GM23338 (cell line): ENCODE data around the gene SNX21. TPM values are rescaled to one million over a fixed set of nuclear protein-coding genes. Genes with fewer than 3 reads are reported as not detected.

Experiments
- ATAC-seq: fragments of 200-7000 bp; cut with Tn5 transposase; 3 replicates; pipeline ENCODE4 v1.9.1; 2020
- DNase-seq: peaks from one replicate; pipeline ENCODE4 v3.0.0-alpha.2; 2015; ENCODE audit warnings: low spot score
- H2AFZ ChIP-seq: fragments of 200-600 bp; sonication (generic); 2 replicates; pipeline ENCODE4 v1.8.0; 2016; ENCODE audit warnings: antibody characterized with exemption, mild to moderate bottlenecking, moderate library complexity
- H3F3A ChIP-seq: fragments of 200-600 bp; sonication (generic); replicated peaks from 2 replicates; pipeline ENCODE4 v1.8.0; 2017; ENCODE audit warnings: antibody characterized with exemption, mixed run types, low read depth
- H3K27ac ChIP-seq: fragments of 200-600 bp; sonication (generic); 2 replicates; pipeline ENCODE4 v1.6.1; 2016; ENCODE audit warnings: low read depth
- H3K27me3 ChIP-seq: fragments of 200-600 bp; sonication (generic); 2 replicates; pipeline ENCODE4 v1.8.0; 2016; ENCODE audit warnings: mild to moderate bottlenecking, mixed run types, moderate library complexity; ENCODE audit not compliant: insufficient read depth
- H3K36me3 ChIP-seq: fragments of 200-600 bp; sonication (generic); 2 replicates; pipeline ENCODE4 v1.8.0; 2016; ENCODE audit warnings: mild to moderate bottlenecking; ENCODE audit not compliant: insufficient read depth
- H3K4me1 ChIP-seq: fragments of 200-600 bp; sonication (generic); 2 replicates; pipeline ENCODE4 v1.8.0; 2016; ENCODE audit warnings: mild to moderate bottlenecking, moderate library complexity; ENCODE audit not compliant: insufficient read depth
- H3K4me2 ChIP-seq: fragments of 200-600 bp; sonication (generic); 2 replicates; pipeline ENCODE4 v1.7.1; 2017; ENCODE audit warnings: mixed run types
- H3K4me3 ChIP-seq: fragments of 200-600 bp; sonication (generic); 2 replicates; pipeline ENCODE4 v1.6.1; 2016; ENCODE audit warnings: mixed run types
- H3K79me2 ChIP-seq: fragments of 200-600 bp; sonication (generic); replicated peaks from 2 replicates; pipeline ENCODE4 v1.8.0; 2017; ENCODE audit warnings: mild to moderate bottlenecking; ENCODE audit not compliant: insufficient read depth
- H3K9me2 ChIP-seq: fragments of 200-600 bp; sonication (generic); 2 replicates; pipeline ENCODE4 v1.8.0; 2017; ENCODE audit not compliant: insufficient read depth
- H4K20me1 ChIP-seq: fragments of 200-600 bp; sonication (generic); replicated peaks from 2 replicates; pipeline ENCODE4 v1.8.0; 2017; ENCODE audit warnings: mild to moderate bottlenecking; ENCODE audit not compliant: insufficient read depth
- H3K27ac Mint-ChIP-seq: 2 replicates; pipeline ENCODE4 v1.8.0; 2020; ENCODE audit warnings: inconsistent platforms, mild to moderate bottlenecking, moderate library complexity, mixed read lengths
- H3K27me3 Mint-ChIP-seq: 3 replicates; pipeline ENCODE4 v1.8.0; 2022; ENCODE audit warnings: low read depth, mild to moderate bottlenecking, moderate library complexity, mixed read lengths, inconsistent platforms; ENCODE audit not compliant: insufficient read depth, poor library complexity
- H3K36me3 Mint-ChIP-seq: 3 replicates; pipeline ENCODE4 v1.8.0; 2021; ENCODE audit warnings: low read depth, mild to moderate bottlenecking, inconsistent platforms, moderate library complexity, mixed read lengths
- H3K4me1 Mint-ChIP-seq: 3 replicates; pipeline ENCODE4 v1.8.0; 2020; ENCODE audit warnings: mild to moderate bottlenecking, inconsistent platforms, mixed read lengths
- H3K4me3 Mint-ChIP-seq: 3 replicates; pipeline ENCODE4 v1.8.0; 2021; ENCODE audit warnings: moderate library complexity, mild to moderate bottlenecking, inconsistent platforms, mixed read lengths
- H3K9me3 Mint-ChIP-seq: 3 replicates; pipeline ENCODE4 v1.8.0; 2020; ENCODE audit warnings: moderate library complexity, mild to moderate bottlenecking, inconsistent platforms, mixed read lengths
- CREB1 ChIP-seq: fragments of 250-450 bp; sonication (Bioruptor Pico); IDR thresholded peaks from 2 replicates; pipeline ENCODE4 v1.5.0; 2020; ENCODE audit warnings: low read depth, mild to moderate bottlenecking, moderate library complexity
- EZH2phosphoT487 ChIP-seq: fragments of 200-600 bp; sonication (generic); IDR thresholded peaks from one replicate; pipeline ENCODE4 v1.8.1; 2018; ENCODE audit warnings: antibody characterized with exemption; ENCODE audit not compliant: unreplicated experiment
- JUNB ChIP-seq: IDR thresholded peaks from one replicate; pipeline ENCODE4 v1.6.1; 2016; ENCODE audit warnings: antibody characterized with exemption; ENCODE audit not compliant: unreplicated experiment
- NANOG ChIP-seq: IDR thresholded peaks from 2 replicates; pipeline ENCODE4 v1.6.1; 2016; ENCODE audit warnings: antibody characterized with exemption, borderline replicate concordance
- POLR2AphosphoS5 ChIP-seq: IDR thresholded peaks from 2 replicates; pipeline ENCODE4 v1.6.1; 2016; ENCODE audit warnings: antibody characterized with exemption, low read depth
- STAT1 ChIP-seq: IDR thresholded peaks from one replicate; pipeline ENCODE4 v1.6.1; 2016; ENCODE audit warnings: antibody characterized with exemption; ENCODE audit not compliant: unreplicated experiment
- ZNF114 ChIP-seq: fragments of 250-450 bp; sonication (Bioruptor Pico); IDR thresholded peaks from 2 replicates; pipeline ENCODE4 v1.5.0; 2020; ENCODE audit warnings: mild to moderate bottlenecking, moderate library complexity
- ZNF331 ChIP-seq: fragments of 250-450 bp; sonication (Bioruptor Pico); IDR thresholded peaks from 2 replicates; pipeline ENCODE4 v1.5.0; 2020; ENCODE audit warnings: low read depth, mild to moderate bottlenecking, moderate library complexity
- polyA plus RNA-seq: library from polyadenylated mRNA; unstranded; fragments of >200 nt; fragmentation: Nextera tagmentation; extraction: Ambion mirVana; gene quantifications from 2 replicates; pipeline ENCODE4 v1.2.1, GENCODE V29; 2016
- total RNA-seq: library from RNA; depleted of rRNA; stranded (reverse); fragments of >200 nt; shearing (Covaris generic); gene quantifications from 2 replicates; pipeline ENCODE4 v1.2.3, GENCODE V29; 2014
- TF ChIP-seq, protein P1 (sequence below): IDR thresholded peaks from 2 replicates; pipeline ENCODE4 v1.6.1; 2016; ENCODE audit warnings: antibody characterized with exemption
- TF ChIP-seq, protein P2 (sequence below): fragments of 250-450 bp; sonication (Bioruptor Pico); IDR thresholded peaks from 2 replicates; pipeline ENCODE4 v1.5.0; 2020; ENCODE audit warnings: mild to moderate bottlenecking, moderate library complexity

SNX21 gene
- total and polyA plus RNA-seq, 2 experiments from 2014 or later = 13.3 to 31.5 TPM

DNA sequence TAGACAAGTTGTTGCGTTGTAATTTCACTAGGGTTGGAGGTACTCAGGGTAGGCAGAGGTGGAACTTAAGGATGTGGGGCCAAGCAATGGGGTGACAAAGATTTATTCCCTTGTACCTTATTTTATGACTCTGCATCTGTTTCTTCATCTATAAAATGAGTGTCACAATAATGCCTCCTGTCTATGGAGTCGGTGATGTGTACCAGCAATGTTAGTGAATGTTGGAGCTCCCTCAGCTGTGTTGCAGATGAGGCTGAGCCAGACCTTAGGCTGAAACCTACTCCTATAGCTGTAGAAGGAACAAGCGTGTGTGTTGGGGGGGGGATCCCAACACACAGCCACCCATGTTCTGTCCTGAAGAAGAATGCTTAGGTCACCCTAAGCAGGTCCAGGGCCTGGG lies 16.6 kb upstream of the SNX21 start:
- H4K20me1 ChIP-seq = peaks cover 12% of the 10 kb centered on the region
- peaks cover 19% of the 10 kb centered on the region for H3K4me1 Mint-ChIP-seq
- peaks cover 26% of the 10 kb centered on the region for H3K79me2 ChIP-seq
- H3K27me3 ChIP-seq = no peaks in the 10 kb centered on the region
- no peak overlapping the region for H3K4me3 ChIP-seq
- ATAC-seq (no peak), DNase-seq (no peak)
- no peak overlapping the region for H3K4me2 ChIP-seq
- H3K4me1 ChIP-seq = peaks cover 20% of the 10 kb centered on the region
- H3K27ac Mint-ChIP-seq = no peak overlapping the region
- no peak for TF ChIP-seq POLR2AphosphoS5
- TF ChIP-seq NANOG = no peak
- TF ChIP-seq EZH2phosphoT487 = no peak
- TF ChIP-seq STAT1 = no peak
- no peak for TF ChIP-seq ZNF114
- no peak for TF ChIP-seq JUNB
- TF ChIP-seq ZNF331 = no peak
- TF ChIP-seq, protein P1, sequence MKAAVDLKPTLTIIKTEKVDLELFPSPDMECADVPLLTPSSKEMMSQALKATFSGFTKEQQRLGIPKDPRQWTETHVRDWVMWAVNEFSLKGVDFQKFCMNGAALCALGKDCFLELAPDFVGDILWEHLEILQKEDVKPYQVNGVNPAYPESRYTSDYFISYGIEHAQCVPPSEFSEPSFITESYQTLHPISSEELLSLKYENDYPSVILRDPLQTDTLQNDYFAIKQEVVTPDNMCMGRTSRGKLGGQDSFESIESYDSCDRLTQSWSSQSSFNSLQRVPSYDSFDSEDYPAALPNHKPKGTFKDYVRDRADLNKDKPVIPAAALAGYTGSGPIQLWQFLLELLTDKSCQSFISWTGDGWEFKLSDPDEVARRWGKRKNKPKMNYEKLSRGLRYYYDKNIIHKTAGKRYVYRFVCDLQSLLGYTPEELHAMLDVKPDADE = no peak
- H3F3A ChIP-seq = peaks cover 41% of the 10 kb centered on the region
- H3K4me3 Mint-ChIP-seq = no peak overlapping the region; the same call in 2 of the 3 replicates
- peaks cover 26% of the 10 kb centered on the region for H3K36me3 ChIP-seq
- peaks cover 52% of the 10 kb centered on the region for H3K36me3 Mint-ChIP-seq
- no peak overlapping the region for H2AFZ ChIP-seq
- no peaks in the 10 kb centered on the region for H3K9me2 ChIP-seq
- peak overlapping the region; percentile 90 for H3K27ac ChIP-seq
- peaks cover 10% of the 10 kb centered on the region for H3K27me3 Mint-ChIP-seq
- no peaks in the 10 kb centered on the region; the same call in 2 of the 3 replicates for H3K9me3 Mint-ChIP-seq

DNA sequence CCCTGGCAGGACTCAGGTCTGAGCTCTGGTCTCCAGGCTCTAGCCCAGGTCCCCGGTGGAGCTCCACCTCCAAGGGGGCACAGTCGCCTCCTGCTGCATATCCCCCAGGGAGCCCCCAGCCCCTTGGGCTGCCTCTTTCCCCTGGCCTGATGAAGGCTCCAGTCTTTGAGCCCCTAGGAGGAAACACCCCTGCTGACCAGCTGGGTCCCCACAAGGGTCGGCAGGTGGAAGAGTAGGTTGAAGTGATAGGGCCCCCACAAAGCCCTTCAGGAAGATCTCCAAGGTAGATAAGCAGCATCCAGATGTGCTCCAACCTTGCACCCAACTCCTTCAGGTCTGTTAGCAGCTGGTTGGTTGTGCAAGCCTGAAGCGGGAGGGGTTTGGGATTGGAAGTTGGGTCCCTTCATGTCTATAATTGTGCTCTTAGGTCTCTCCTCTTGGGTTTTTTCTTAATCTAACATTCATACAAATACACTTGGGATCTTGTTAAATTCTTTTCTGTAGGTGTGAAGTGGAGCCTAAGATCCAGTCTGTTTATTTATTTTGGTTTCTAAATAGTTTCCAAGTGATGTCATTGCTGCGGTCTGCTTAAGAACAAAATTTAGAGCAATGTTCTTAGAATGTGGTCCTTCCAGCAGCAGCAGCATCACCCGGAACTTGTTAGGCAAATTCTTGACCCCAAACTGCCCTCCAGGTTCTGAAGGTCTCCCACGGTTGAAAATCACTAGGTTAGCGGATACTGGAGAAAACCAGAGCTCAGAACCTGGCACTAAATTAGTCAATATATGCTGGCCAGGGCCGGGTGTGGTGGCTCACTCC lies 16.0 kb upstream of the SNX21 start:
- H3K27ac ChIP-seq = peak overlapping the region; percentile 90
- H3K27me3 ChIP-seq = no peaks in the 10 kb centered on the region
- peaks cover 10% of the 10 kb centered on the region for H3K27me3 Mint-ChIP-seq
- H3K79me2 ChIP-seq = peaks cover 25% of the 10 kb centered on the region
- H3F3A ChIP-seq = peaks cover 42% of the 10 kb centered on the region
- ATAC-seq (no peak), DNase-seq (no peak)
- H3K9me3 Mint-ChIP-seq = no peaks in the 10 kb centered on the region; the same call in 2 of the 3 replicates
- H3K4me2 ChIP-seq = no peak overlapping the region
- H4K20me1 ChIP-seq = peaks cover 12% of the 10 kb centered on the region
- H3K4me3 Mint-ChIP-seq = no peak overlapping the region
- peaks cover 20% of the 10 kb centered on the region for H3K4me1 ChIP-seq
- TF ChIP-seq POLR2AphosphoS5 = peak; percentile 26; the same call in 1 of the 2 replicates
- no peak for TF ChIP-seq CREB1 (CRISPR knock-in tag)
- H3K4me1 Mint-ChIP-seq = peaks cover 22% of the 10 kb centered on the region
- no peaks in the 10 kb centered on the region for H3K9me2 ChIP-seq
- H3K36me3 ChIP-seq = peaks cover 26% of the 10 kb centered on the region
- 0 out of 2 replicates have a peak overlapping the region, but pooled peaks have one; percentile 29 for H3K27ac Mint-ChIP-seq
- peaks cover 49% of the 10 kb centered on the region for H3K36me3 Mint-ChIP-seq
- no peak overlapping the region for H2AFZ ChIP-seq
- no peak overlapping the region for H3K4me3 ChIP-seq

DNA sequence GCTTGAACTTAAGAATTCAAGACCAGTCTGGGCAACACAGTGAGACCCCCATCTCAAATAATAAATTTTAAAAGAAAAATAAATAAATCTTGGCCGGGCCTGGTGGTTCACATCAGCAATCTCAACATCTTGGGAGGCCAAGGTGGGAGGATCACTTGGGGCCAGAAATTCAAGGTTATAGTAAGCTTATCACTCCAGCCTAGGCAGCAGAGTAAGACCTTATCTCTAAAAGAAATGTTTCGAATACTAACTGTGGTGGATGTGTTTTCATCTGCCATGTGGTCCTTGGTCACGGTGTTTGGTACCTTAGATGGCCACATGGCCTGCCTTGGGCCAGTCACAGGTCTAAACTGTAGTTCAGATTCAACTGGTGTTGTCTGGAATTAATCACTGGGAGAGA lies 15.4 kb upstream of the SNX21 start:
- peaks cover 20% of the 10 kb centered on the region for H3K4me1 Mint-ChIP-seq
- ATAC-seq = no peak
- H3K4me3 Mint-ChIP-seq = no peak overlapping the region
- TF ChIP-seq, protein P2, sequence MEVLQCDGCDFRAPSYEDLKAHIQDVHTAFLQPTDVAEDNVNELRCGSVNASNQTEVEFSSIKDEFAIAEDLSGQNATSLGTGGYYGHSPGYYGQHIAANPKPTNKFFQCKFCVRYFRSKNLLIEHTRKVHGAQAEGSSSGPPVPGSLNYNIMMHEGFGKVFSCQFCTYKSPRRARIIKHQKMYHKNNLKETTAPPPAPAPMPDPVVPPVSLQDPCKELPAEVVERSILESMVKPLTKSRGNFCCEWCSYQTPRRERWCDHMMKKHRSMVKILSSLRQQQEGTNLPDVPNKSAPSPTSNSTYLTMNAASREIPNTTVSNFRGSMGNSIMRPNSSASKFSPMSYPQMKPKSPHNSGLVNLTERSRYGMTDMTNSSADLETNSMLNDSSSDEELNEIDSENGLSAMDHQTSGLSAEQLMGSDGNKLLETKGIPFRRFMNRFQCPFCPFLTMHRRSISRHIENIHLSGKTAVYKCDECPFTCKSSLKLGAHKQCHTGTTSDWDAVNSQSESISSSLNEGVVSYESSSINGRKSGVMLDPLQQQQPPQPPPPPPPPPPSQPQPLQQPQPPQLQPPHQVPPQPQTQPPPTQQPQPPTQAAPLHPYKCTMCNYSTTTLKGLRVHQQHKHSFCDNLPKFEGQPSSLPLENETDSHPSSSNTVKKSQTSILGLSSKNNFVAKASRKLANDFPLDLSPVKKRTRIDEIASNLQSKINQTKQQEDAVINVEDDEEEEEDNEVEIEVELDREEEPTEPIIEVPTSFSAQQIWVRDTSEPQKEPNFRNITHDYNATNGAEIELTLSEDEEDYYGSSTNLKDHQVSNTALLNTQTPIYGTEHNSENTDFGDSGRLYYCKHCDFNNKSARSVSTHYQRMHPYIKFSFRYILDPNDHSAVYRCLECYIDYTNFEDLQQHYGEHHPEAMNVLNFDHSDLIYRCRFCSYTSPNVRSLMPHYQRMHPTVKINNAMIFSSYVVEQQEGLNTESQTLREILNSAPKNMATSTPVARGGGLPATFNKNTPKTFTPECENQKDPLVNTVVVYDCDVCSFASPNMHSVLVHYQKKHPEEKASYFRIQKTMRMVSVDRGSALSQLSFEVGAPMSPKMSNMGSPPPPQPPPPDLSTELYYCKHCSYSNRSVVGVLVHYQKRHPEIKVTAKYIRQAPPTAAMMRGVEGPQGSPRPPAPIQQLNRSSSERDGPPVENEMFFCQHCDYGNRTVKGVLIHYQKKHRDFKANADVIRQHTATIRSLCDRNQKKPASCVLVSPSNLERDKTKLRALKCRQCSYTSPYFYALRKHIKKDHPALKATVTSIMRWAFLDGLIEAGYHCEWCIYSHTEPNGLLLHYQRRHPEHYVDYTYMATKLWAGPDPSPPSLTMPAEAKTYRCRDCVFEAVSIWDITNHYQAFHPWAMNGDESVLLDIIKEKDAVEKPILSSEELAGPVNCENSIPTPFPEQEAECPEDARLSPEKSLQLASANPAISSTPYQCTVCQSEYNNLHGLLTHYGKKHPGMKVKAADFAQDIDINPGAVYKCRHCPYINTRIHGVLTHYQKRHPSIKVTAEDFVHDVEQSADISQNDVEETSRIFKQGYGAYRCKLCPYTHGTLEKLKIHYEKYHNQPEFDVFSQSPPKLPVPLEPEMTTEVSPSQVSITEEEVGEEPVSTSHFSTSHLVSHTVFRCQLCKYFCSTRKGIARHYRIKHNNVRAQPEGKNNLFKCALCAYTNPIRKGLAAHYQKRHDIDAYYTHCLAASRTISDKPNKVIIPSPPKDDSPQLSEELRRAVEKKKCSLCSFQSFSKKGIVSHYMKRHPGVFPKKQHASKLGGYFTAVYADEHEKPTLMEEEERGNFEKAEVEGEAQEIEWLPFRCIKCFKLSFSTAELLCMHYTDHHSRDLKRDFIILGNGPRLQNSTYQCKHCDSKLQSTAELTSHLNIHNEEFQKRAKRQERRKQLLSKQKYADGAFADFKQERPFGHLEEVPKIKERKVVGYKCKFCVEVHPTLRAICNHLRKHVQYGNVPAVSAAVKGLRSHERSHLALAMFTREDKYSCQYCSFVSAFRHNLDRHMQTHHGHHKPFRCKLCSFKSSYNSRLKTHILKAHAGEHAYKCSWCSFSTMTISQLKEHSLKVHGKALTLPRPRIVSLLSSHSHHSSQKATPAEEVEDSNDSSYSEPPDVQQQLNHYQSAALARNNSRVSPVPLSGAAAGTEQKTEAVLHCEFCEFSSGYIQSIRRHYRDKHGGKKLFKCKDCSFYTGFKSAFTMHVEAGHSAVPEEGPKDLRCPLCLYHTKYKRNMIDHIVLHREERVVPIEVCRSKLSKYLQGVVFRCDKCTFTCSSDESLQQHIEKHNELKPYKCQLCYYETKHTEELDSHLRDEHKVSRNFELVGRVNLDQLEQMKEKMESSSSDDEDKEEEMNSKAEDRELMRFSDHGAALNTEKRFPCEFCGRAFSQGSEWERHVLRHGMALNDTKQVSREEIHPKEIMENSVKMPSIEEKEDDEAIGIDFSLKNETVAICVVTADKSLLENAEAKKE = no peak

More for the DNA sequence above, 15.4 kb upstream of the SNX21 start:
- Histone ChIP-seq H3K4me1 (peaks cover 19% of the 10 kb centered on the region), H2AFZ (no peak overlapping the region), H3K36me3 (peaks cover 26% of the 10 kb centered on the region), H3K79me2 (peaks cover 19% of the 10 kb centered on the region), H3K4me3 (no peak overlapping the region), H3F3A (peaks cover 42% of the 10 kb centered on the region), H3K4me2 (no peak overlapping the region), H3K27ac (peak overlapping the region; percentile 90), H3K27me3 (peaks cover 3% of the 10 kb centered on the region), H4K20me1 (peaks cover 12% of the 10 kb centered on the region), H3K9me2 (no peaks in the 10 kb centered on the region)
- Mint-ChIP-seq H3K27ac (peak overlapping the region; percentile 19; the same call in 1 of the 2 replicates), H3K9me3 (no peaks in the 10 kb centered on the region; the same call in 2 of the 3 replicates), H3K36me3 (peaks cover 42% of the 10 kb centered on the region), H3K27me3 (peaks cover 14% of the 10 kb centered on the region)
- DNase-seq = no peak
